LNCAP (cell line): ENCODE measurements around the gene HTR3E.

ENCODE experiments used
- CTCF ChIP-seq: fragments of 450-650 bp; IDR thresholded peaks from 2 replicates; pipeline ENCODE4 v1.5.1; 2017; ENCODE audit warnings: mild to moderate bottlenecking

Gene HTR3E

GRCh38 chr3:184149123-184149522 is 52.3 kb downstream of the HTR3E start:
- TF ChIP-seq CTCF = no peak

GRCh38 chr3:184154885-184155643 is 58.2 kb downstream of the HTR3E start, which contains the start of gene DVL3:
TSS of gene DVL3 (plus strand) at chr3:184155377. CDS start at chr3:184155636, 259 bp downstream.
- TF ChIP-seq CTCF = no peak

GRCh38 chr3:184155644-184156521 is 59.0 kb downstream of the HTR3E start:
- TF ChIP-seq CTCF = no peak

GRCh38 chr3:184156522-184156955 is 59.7 kb downstream of the HTR3E start:
- no peak for TF ChIP-seq CTCF
